H1 (cell line): Measurements from ENCODE around the gene DGCR8. TPM values are rescaled to one million over a fixed set of nuclear protein-coding genes. Genes with fewer than 3 reads are reported as not detected.

Experiments used
- CTCF ChIA-PET: fragments of 300-600 bp; sonication (Branson Sonifier 250); formaldehyde crosslinking; loops from one replicate; lab custom pipeline; 2021; ENCODE audit not compliant: partially characterized antibody; lab: Charles Lee
- POLR2A ChIA-PET: fragments of 300-600 bp; sonication (Branson Sonifier 250); formaldehyde crosslinking; loops from one replicate; lab custom pipeline; 2021; ENCODE audit warnings: inconsistent platforms; ENCODE audit not compliant: partially characterized antibody; lab: Charles Lee
- DNase-seq, 2 experiments: peaks; one replicate each; pipeline versions ENCODE4 v3.0.0 to v3.0.0-alpha.2; 2010 to 2022; ENCODE audit warnings: low spot score in 2 of 2, low read depth in 1 of 2, mixed read lengths in 1 of 2
- FAIRE-seq: peaks from 2 replicates; lab custom pipeline; 2011; peaks lifted over from hg19 to GRCh38; lab: Jason Lieb, UNC
- H2AFZ ChIP-seq: 2 replicates; pipeline ENCODE4 v1.8.1; 2012; ENCODE audit warnings: low read length, inconsistent platforms
- H2AK5ac ChIP-seq: 2 replicates; pipeline ENCODE4 v1.6.1; 2013; ENCODE audit warnings: low read depth, low read length
- H2BK120ac ChIP-seq: replicated peaks from 2 replicates; pipeline ENCODE3; 2013; ENCODE audit warnings: low read depth, low read length, inconsistent platforms
- H2BK12ac ChIP-seq: 2 replicates; pipeline ENCODE4 v1.6.1; 2013; ENCODE audit warnings: low read depth, low read length
- H2BK15ac ChIP-seq: 2 replicates; pipeline ENCODE4 v1.6.1; 2013; ENCODE audit warnings: low read length
- H2BK20ac ChIP-seq: 2 replicates; pipeline ENCODE4 v1.6.1; 2013; ENCODE audit warnings: low read length
- H2BK5ac ChIP-seq: 2 replicates; pipeline ENCODE4 v1.6.1; 2013; ENCODE audit warnings: low read depth, low read length
- H3K14ac ChIP-seq: 2 replicates; pipeline ENCODE4 v1.6.1; 2013; ENCODE audit warnings: inconsistent platforms; ENCODE audit not compliant: insufficient read length
- H3K18ac ChIP-seq: 2 replicates; pipeline ENCODE4 v1.6.1; 2013; ENCODE audit warnings: low read length; ENCODE audit errors: extremely low read depth
- H3K23ac ChIP-seq: 2 replicates; pipeline ENCODE4 v1.6.1; 2013; ENCODE audit warnings: inconsistent platforms; ENCODE audit not compliant: insufficient read length
- H3K23me2 ChIP-seq: 2 replicates; pipeline ENCODE4 v1.6.1; 2013; ENCODE audit warnings: low read depth, low read length
- H3K27ac ChIP-seq: 2 replicates; pipeline ENCODE4 v1.6.1; 2011; ENCODE audit warnings: low read depth, low read length, inconsistent platforms
- H3K27me3 ChIP-seq, 4 experiments: replicated peaks in 1 of 4; 1 replicate in 1 of 4; 2 replicates in 3 of 4; pipeline versions ENCODE4 v1.6.1 to v1.8.1; 2011 to 2013; ENCODE audit warnings: low read length in 3 of 4, mild to moderate bottlenecking in 3 of 4, inconsistent platforms in 2 of 4, mixed read lengths in 2 of 4, moderate library complexity in 1 of 4; ENCODE audit not compliant: control insufficient read depth in 3 of 4, insufficient read depth in 3 of 4; ENCODE audit errors: extremely low read depth in 1 of 4
- H3K36me3 ChIP-seq, 4 experiments: 2 replicates each; pipeline versions ENCODE4 v1.6.1 to v1.8.1; 2011 to 2013; ENCODE audit warnings: mild to moderate bottlenecking in 4 of 4, low read length in 3 of 4, moderate library complexity in 2 of 4, control low read depth in 1 of 4, inconsistent platforms in 1 of 4; ENCODE audit not compliant: insufficient read depth in 4 of 4, control insufficient read depth in 2 of 4
- H3K4ac ChIP-seq: replicated peaks from 2 replicates; pipeline ENCODE3; 2013; ENCODE audit warnings: low read length, low read depth, mixed read lengths, inconsistent platforms; ENCODE audit not compliant: insufficient read length
- H3K4me1 ChIP-seq, 4 experiments: replicated peaks in 1 of 4; 1 replicate in 1 of 4; 2 replicates in 3 of 4; pipeline versions ENCODE4 v1.6.1 to v1.8.1; 2011 to 2013; ENCODE audit warnings: low read length in 3 of 4, inconsistent platforms in 2 of 4, mixed read lengths in 1 of 4; ENCODE audit not compliant: insufficient read depth in 4 of 4, control insufficient read depth in 3 of 4
- H3K4me2 ChIP-seq, 2 experiments: 2 replicates each; pipeline versions ENCODE4 v1.6.1 to v1.8.1; 2011 to 2013; ENCODE audit warnings: low read depth in 2 of 2, low read length in 2 of 2, control low read depth in 1 of 2, inconsistent platforms in 1 of 2, mild to moderate bottlenecking in 1 of 2; ENCODE audit not compliant: insufficient read depth in 1 of 2
- H3K4me3 ChIP-seq, 4 experiments: fragments of 200-600, 300-600 bp in 1 of 4; sonication (generic), shearing (Covaris generic), sonication (Bioruptor Twin) in 1 of 4; 2 replicates each; pipeline versions ENCODE4 v1.5.1 to v1.8.1; 2011 to 2016; ENCODE audit warnings: low read length in 4 of 4, low read depth in 3 of 4, control low read depth in 2 of 4, inconsistent platforms in 2 of 4, mild to moderate bottlenecking in 2 of 4, mixed read lengths in 1 of 4, moderate library complexity in 1 of 4; ENCODE audit not compliant: insufficient read depth in 2 of 4; ENCODE audit errors: extremely low read depth in 1 of 4
- H3K56ac ChIP-seq: replicated peaks from 2 replicates; pipeline ENCODE3; 2013; ENCODE audit warnings: low read depth, mild to moderate bottlenecking, mixed read lengths, low read length, inconsistent platforms; ENCODE audit not compliant: insufficient read length
- H3K79me1 ChIP-seq: 2 replicates; pipeline ENCODE4 v1.6.1; 2013; ENCODE audit warnings: low read depth, low read length, control low read depth
- H3K79me2 ChIP-seq, 2 experiments: 2 replicates each; pipeline versions ENCODE4 v1.6.1 to v1.8.1; 2012 to 2013; ENCODE audit warnings: low read length in 2 of 2, mild to moderate bottlenecking in 2 of 2, inconsistent platforms in 1 of 2; ENCODE audit not compliant: insufficient read depth in 2 of 2, control insufficient read depth in 1 of 2
- H3K9ac ChIP-seq, 4 experiments: replicated peaks in 1 of 4; 1 replicate in 1 of 4; 2 replicates in 3 of 4; pipeline versions ENCODE4 v1.6.1 to v1.8.1; 2011 to 2013; ENCODE audit warnings: low read depth in 3 of 4, low read length in 3 of 4, control low read depth in 2 of 4, mild to moderate bottlenecking in 2 of 4, moderate library complexity in 2 of 4, inconsistent platforms in 1 of 4; ENCODE audit errors: extremely low read depth in 1 of 4
- H3K9me3 ChIP-seq, 2 experiments: 2 replicates each; pipeline versions ENCODE4 v1.6.1 to v1.8.1; 2012 to 2013; ENCODE audit warnings: mild to moderate bottlenecking in 2 of 2, moderate library complexity in 2 of 2, control low read depth in 1 of 2, inconsistent platforms in 1 of 2, low read depth in 1 of 2, low read length in 1 of 2, mixed read lengths in 1 of 2; ENCODE audit not compliant: insufficient read depth in 2 of 2
- H4K20me1 ChIP-seq, 2 experiments: replicated peaks in 1 of 2; 2 replicates each; pipeline versions ENCODE3 to v1.8.1; 2011 to 2013; ENCODE audit warnings: inconsistent platforms in 2 of 2, low read length in 2 of 2, mild to moderate bottlenecking in 1 of 2; ENCODE audit not compliant: insufficient read depth in 2 of 2, control insufficient read depth in 1 of 2
- H4K5ac ChIP-seq: 2 replicates; pipeline ENCODE4 v1.6.1; 2013; ENCODE audit warnings: low read length, low read depth, mixed read lengths, inconsistent platforms; ENCODE audit not compliant: insufficient read length
- H4K8ac ChIP-seq: 2 replicates; pipeline ENCODE4 v1.8.0; 2013; ENCODE audit warnings: mild to moderate bottlenecking, moderate library complexity, low read length, inconsistent platforms; ENCODE audit not compliant: insufficient read depth; ENCODE audit errors: extremely low read depth
- H4K91ac ChIP-seq: replicated peaks from 2 replicates; pipeline ENCODE3; 2013; ENCODE audit warnings: low read length, mixed read lengths, inconsistent platforms; ENCODE audit not compliant: insufficient read length
- GTF2F1 ChIP-seq: IDR thresholded peaks from 2 replicates; pipeline ENCODE4 v1.6.1; 2012; ENCODE audit warnings: low read depth, low read length, improper control_type of control experiment, borderline replicate concordance
- WGBS, 2 experiments: shearing (Covaris generic) in 1 of 2; methylation state at CpG; one replicate each; pipeline versions ENCODE4 v1.1.6 to v1.1.7; 2013 to 2015; ENCODE audit warnings: low lambda C conversion rate in 2 of 2, mixed read lengths in 2 of 2, inconsistent platforms in 1 of 2, low coverage in 1 of 2, missing lambda C conversion rate in 1 of 2; ENCODE audit not compliant: insufficient replicate concordance in 2 of 2, insufficient coverage in 1 of 2, insufficient read length in 1 of 2; ENCODE audit errors: extremely low coverage in 1 of 2, missing lambda C conversion rate in 1 of 2; 5-methylcytosine and 5-hydroxymethylcytosine counted together
- polyA plus RNA-seq, 7 experiments: library from polyadenylated mRNA; depleted of rRNA in 3 of 7; stranded (reverse) in 5 of 7; unstranded in 2 of 7; fragments of >200 nt in 5 of 7; fragments of 200-250 nt in 2 of 7; gene quantifications; 1 replicate in 5 of 7; 2 replicates in 1 of 7; 4 replicates in 1 of 7; pipeline versions ENCODE4 v1.2.1 to v1.2.3, GENCODE V29; 2011 to 2013; ENCODE audit warnings: missing spikeins in 2 of 7, mixed read lengths in 2 of 7
- total RNA-seq: library from RNA; stranded (reverse); fragmentation: NEBNext Ultra II Directional; extraction: Animal tissue kit (Norgen Biotek cat#: 25700); gene quantifications from 2 replicates; pipeline ENCODE4 v1.2.1, GENCODE V29; 2021
- TF ChIP-seq, protein P1 (sequence below), 3 experiments: IDR thresholded peaks; 1 replicate in 2 of 3; 2 replicates in 1 of 3; pipeline versions ENCODE4 v1.5.1 to v1.6.1; 2011; ENCODE audit warnings: low read length in 3 of 3, mild to moderate bottlenecking in 3 of 3, inconsistent platforms in 2 of 3, low read depth in 1 of 3, moderate library complexity in 1 of 3; ENCODE audit not compliant: insufficient read depth in 1 of 3; ENCODE audit errors: control extremely low read depth in 1 of 3

The DGCR8 gene
- total and polyA plus RNA-seq, 2 of the 8 experiments (the other 6 are each of a cell fraction or from before 2014, with no cell fraction given) = 23.7 to 43.7 TPM

DNA sequence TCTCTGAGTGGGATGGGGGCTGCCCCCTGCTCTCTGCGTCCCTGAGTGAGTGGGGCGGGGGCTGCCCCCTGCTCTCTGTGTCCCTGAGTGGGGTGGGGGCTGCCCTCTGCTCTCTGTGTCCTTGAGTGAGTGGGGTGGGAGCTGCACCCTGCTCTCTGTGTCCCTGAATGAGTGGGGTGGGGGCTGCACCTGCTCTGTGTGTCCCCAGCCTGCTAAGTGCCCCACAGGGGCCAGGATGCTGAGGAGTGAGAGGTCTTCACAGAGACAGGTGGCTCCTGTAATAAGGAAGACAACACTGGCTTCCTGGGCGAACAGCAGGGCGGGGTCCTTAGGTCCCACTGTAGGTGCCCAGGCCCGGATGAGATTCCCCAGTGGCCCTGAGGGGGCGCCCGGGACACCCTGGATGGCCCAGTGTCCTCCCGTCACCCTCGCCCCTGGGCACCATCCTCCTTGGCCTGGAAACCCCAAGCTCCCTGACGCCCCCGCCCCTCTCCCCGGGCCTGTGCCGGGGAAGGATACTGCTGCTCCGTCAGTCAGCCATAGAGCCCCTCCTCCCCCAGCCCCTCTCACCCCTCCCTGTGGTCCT is 74.7 kb downstream of the DGCR8 start:
- WGBS, 2 experiments = 72% methylated on average over 9 of the region's 14 CpGs; no CpG with 5 or more reads in 1 of the 2 experiments
- H3K4me1 ChIP-seq = peaks cover 0 to 7% (median 4%) of the 10 kb centered on the region in 4 experiments; a peak in 4 of 7 replicates
- H3K9me3 ChIP-seq = no peaks in the 10 kb centered on the region
- no peak overlapping the region for H4K91ac ChIP-seq
- no peak overlapping the region for H2BK20ac ChIP-seq
- no peak overlapping the region for H3K4ac ChIP-seq
- no peak overlapping the region for H3K23ac ChIP-seq
- FAIRE-seq (no peak), DNase-seq (no peak)
- no peaks in the 10 kb centered on the region for H3K79me2 ChIP-seq
- no peak overlapping the region for H3K14ac ChIP-seq
- no peak overlapping the region; the same call in 1 of the 2 replicates for H4K8ac ChIP-seq
- H3K4me3 ChIP-seq = no peak overlapping the region
- H3K23me2 ChIP-seq = no peaks in the 10 kb centered on the region
- H3K56ac ChIP-seq = no peak overlapping the region
- no peak overlapping the region for H2AK5ac ChIP-seq
- no peak overlapping the region for H2BK12ac ChIP-seq
- no peak overlapping the region for H2BK15ac ChIP-seq
- no peaks in the 10 kb centered on the region for H3K36me3 ChIP-seq
- no peak overlapping the region for H2BK5ac ChIP-seq
- H3K79me1 ChIP-seq = no peaks in the 10 kb centered on the region
- no peaks in the 10 kb centered on the region for H4K20me1 ChIP-seq
- no peak overlapping the region for H3K9ac ChIP-seq
- CTCF ChIA-PET = interaction anchor here (0.6 to 7.7 kb wide), 18 partner anchors 10 to 655 kb away, joined by 3 to 98 read pairs (median 4); no protein-coding TSS in a partner anchor
- H3K18ac ChIP-seq = no peak overlapping the region
- H4K5ac ChIP-seq = no peak overlapping the region
- TF ChIP-seq, protein P1, sequence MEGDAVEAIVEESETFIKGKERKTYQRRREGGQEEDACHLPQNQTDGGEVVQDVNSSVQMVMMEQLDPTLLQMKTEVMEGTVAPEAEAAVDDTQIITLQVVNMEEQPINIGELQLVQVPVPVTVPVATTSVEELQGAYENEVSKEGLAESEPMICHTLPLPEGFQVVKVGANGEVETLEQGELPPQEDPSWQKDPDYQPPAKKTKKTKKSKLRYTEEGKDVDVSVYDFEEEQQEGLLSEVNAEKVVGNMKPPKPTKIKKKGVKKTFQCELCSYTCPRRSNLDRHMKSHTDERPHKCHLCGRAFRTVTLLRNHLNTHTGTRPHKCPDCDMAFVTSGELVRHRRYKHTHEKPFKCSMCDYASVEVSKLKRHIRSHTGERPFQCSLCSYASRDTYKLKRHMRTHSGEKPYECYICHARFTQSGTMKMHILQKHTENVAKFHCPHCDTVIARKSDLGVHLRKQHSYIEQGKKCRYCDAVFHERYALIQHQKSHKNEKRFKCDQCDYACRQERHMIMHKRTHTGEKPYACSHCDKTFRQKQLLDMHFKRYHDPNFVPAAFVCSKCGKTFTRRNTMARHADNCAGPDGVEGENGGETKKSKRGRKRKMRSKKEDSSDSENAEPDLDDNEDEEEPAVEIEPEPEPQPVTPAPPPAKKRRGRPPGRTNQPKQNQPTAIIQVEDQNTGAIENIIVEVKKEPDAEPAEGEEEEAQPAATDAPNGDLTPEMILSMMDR (IDR thresholded peaks at IDR 0.05; ENCODE audit: control extremely low read depth in 1 of 3, insufficient read depth in 1 of 3, low read depth in 1 of 3, low read length in 3 of 3) = peak in 2 of 3 experiments; percentile 1 to 23; a peak in 2 of 4 replicates
- TF ChIP-seq GTF2F1 = no peak
- TF ChIP-seq, all 59 proteins: peak for 1
- Histone ChIP-seq H3K27ac (no peak overlapping the region), H2BK120ac (no peak overlapping the region), H2AFZ (no peak overlapping the region), H3K27me3 (no peaks in the 10 kb centered on the region), H3K4me2 (no peak overlapping the region)
- POLR2A ChIA-PET = interaction anchor here (0.8 to 2.4 kb wide), 4 partner anchors 24 to 134 kb away, joined by 3 to 5 read pairs (median 4); partner anchors contain the start of gene TANGO2
